SH-SY5Y (cell line): ENCODE data around the gene PER2.

Experiments used
- GATA2 ChIP-seq: IDR thresholded peaks from 2 replicates; pipeline ENCODE4 v1.6.1; 2011; ENCODE audit warnings: mild to moderate bottlenecking, low read depth, low read length
- GATA3 ChIP-seq: IDR thresholded peaks from 2 replicates; pipeline ENCODE4 v1.6.1; 2011; ENCODE audit warnings: low read depth, mild to moderate bottlenecking, low read length, moderate library complexity

DNA sequence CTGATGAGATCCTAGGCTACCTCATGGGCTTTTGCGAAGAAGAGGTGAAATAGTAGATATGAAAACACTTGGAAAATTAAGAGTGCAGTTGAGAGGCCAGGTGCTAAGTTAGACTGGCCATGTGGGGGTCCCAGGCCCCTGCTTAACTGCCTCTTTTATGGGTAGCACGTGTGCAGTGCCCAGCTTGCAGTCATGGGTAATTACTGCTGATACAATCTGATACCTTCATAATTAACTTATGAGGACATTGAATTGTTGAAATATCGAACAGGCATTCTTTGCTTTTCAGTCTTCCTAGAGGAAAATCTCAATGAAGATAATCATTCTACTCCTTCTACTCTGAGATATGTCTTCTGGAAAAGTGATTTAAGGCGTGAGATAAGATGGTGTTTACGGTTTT is 43.5 kb upstream of the PER2 start:
- peak; percentile 56 for TF ChIP-seq GATA2
- TF ChIP-seq GATA3 = peak; percentile 52
